SK-N-MC (cell line): ENCODE results near the gene TNIP1.

Experiments used
- DNase-seq: peaks from one replicate; pipeline ENCODE4 v3.0.0-alpha.2; 2011; ENCODE audit warnings: low read depth, low spot score
- H3K27ac ChIP-seq: fragments of 200-600 bp; sonication (generic); 2 replicates; pipeline ENCODE4 v1.5.1; 2016; ENCODE audit warnings: mixed run types
- H3K36me3 ChIP-seq: fragments of 200-600 bp; sonication (generic); 2 replicates; pipeline ENCODE4 v1.6.1; 2017; ENCODE audit warnings: antibody characterized with exemption, low read length, mixed read lengths; ENCODE audit not compliant: insufficient read depth
- H3K4me3 ChIP-seq: fragments of 200-600 bp; sonication (generic); 2 replicates; pipeline ENCODE4 v1.5.1; 2016
- H3K9ac ChIP-seq: fragments of 200-600 bp; sonication (generic); 2 replicates; pipeline ENCODE4 v1.8.0; 2017; ENCODE audit warnings: mixed run types, mixed read lengths; ENCODE audit not compliant: insufficient read length
- H3K9me3 ChIP-seq: fragments of 200-600 bp; sonication (generic); 2 replicates; pipeline ENCODE4 v1.6.1; 2017; ENCODE audit warnings: low read depth, mild to moderate bottlenecking, antibody characterized with exemption, low read length, moderate library complexity, mixed read lengths
- EZH2 ChIP-seq: fragments of 200-600 bp; sonication (generic); IDR thresholded peaks from one replicate; pipeline ENCODE4 v1.6.1; 2017; ENCODE audit warnings: antibody characterized with exemption
- FOXP2 ChIP-seq: optimal IDR thresholded peaks from 2 replicates; pipeline ENCODE3; 2011; ENCODE audit warnings: mild to moderate bottlenecking, moderate library complexity; ENCODE audit not compliant: insufficient read depth; ENCODE audit errors: extremely low read length, control extremely low read depth
- POLR2AphosphoS5 ChIP-seq: IDR thresholded peaks from 2 replicates; pipeline ENCODE4 v1.6.1; 2012; ENCODE audit warnings: mild to moderate bottlenecking, low read depth, low read length, borderline replicate concordance

The TNIP1 gene

GRCh38 chr5:151082282-151082902 lies 1.6 kb upstream of the TNIP1 start:
- H3K36me3 ChIP-seq = no peaks in the 10 kb centered on the region
- H3K9ac ChIP-seq = no peak overlapping the region
- no peak overlapping the region for H3K4me3 ChIP-seq
- no peaks in the 10 kb centered on the region for H3K9me3 ChIP-seq
- no peak for DNase-seq
- TF ChIP-seq POLR2AphosphoS5 (no peak), EZH2 (no peak), FOXP2 (no peak)
- no peak overlapping the region for H3K27ac ChIP-seq

DNA sequence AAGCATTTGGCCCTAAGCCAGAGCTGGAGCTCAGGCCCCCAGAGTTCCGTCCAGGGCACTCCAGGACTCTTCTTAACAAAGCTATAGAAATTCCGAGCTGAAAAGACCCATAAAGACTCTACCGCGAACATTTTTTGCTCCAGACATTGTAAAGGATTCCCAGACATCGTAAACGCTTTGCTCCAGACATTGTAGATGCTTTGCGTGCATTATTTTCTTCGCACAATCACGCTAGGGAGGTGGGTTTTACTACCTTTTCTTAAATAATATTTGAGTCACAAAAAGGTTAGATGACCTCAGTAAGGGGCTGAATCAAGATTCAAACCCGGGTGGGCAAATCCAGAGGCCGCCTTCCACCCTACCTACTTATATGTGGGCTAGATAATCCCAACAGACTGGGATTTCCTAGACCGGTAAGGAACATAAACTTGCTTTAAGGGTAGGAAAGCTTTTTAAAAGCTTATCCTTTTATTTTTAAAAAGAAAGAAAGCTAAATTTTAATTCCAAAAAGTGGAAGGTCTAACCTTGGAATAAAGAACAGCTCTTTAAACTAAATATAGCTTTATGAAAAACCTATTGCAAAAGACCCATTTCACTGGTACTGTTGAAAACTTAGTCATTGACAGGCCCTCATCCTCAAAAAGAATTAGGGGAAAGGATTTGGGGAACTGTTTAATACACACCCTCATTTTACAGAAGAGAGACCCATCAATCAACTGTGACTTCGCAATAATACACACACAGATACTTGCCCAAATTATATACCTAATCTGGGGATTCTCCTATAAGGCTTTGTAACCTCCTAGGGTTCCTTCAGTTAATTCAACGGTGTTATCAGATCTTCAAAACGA lies 822 bp upstream of the TNIP1 start:
- TF ChIP-seq FOXP2 (no peak), EZH2 (no peak), POLR2AphosphoS5 (no peak)
- DNase-seq = no peak
- Histone ChIP-seq H3K9ac (peak overlapping the region; percentile 93), H3K27ac (peak overlapping the region; percentile 91), H3K36me3 (no peaks in the 10 kb centered on the region), H3K4me3 (peak overlapping the region; percentile 98), H3K9me3 (no peaks in the 10 kb centered on the region)

DNA sequence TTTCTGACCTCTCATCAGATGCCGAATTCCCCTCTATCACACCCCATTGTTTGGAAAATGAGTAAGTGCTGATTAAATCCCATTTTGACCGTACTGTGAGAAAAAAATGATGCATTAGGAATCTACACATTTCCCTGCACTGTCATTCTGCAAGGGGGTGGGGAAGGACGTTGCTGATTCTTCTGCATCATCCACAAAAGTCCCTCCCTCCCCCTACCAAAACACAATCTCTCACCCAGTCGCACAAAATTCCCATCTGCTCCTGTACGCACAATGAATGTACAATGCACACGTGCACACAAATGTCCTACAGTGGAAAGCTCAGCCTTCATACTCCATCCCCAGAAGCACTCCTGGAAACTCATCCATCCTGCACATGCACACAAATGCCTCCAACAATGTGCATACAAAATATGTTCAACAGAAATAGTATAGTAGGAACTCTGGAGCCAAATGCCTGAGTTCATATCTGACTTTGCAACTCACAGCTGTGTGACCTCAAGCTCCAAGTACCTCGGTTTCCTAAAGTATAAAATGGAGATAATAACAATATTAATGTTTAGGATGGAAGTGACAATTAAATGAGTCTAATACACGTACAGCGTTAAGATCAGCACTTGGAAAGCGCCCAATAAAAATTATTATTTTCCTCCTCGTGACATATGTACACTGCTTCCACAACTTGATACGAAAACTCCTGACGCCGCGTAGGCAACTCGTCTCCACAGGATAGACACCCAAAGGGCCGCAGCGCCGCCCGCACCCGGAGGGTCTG lies 809 bp downstream of the TNIP1 start:
- peak overlapping the region; percentile 75; the same call in 1 of the 2 replicates for H3K27ac ChIP-seq
- H3K4me3 ChIP-seq = peak overlapping the region; percentile 98
- no peaks in the 10 kb centered on the region for H3K9me3 ChIP-seq
- peak overlapping the region; percentile 93 for H3K9ac ChIP-seq
- TF ChIP-seq POLR2AphosphoS5 (no peak; the same call in 1 of the 2 replicates), EZH2 (no peak), FOXP2 (no peak)
- no peak for DNase-seq
- no peaks in the 10 kb centered on the region for H3K36me3 ChIP-seq

GRCh38 chr5:151078490-151079262 lies 2.2 kb downstream of the TNIP1 start:
- Histone ChIP-seq H3K36me3 (no peaks in the 10 kb centered on the region), H3K27ac (no peak overlapping the region), H3K4me3 (no peak overlapping the region), H3K9ac (no peak overlapping the region), H3K9me3 (no peaks in the 10 kb centered on the region)
- no peak for DNase-seq
- TF ChIP-seq EZH2 (no peak), FOXP2 (no peak), POLR2AphosphoS5 (no peak)

DNA sequence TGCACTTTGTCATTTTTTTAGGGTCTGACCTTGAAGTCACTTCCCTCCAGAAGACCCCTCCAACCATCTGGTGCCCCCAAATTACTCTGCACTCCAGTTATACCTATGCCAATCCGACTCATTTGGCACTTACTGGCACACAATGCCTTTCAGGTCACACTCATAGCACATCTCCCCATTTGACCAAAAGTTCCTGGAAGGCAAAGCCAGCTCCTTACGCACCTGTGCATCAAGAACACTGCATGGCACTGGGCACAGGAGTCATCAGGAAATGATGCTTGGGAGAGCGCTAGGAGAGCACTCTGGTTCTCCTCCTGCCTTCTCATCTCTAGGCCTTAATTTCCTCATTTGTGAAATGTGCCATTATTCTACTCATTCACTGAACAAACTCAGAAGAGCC lies 2.9 kb downstream of the TNIP1 start:
- TF ChIP-seq POLR2AphosphoS5 (no peak), FOXP2 (no peak), EZH2 (no peak)
- no peak overlapping the region for H3K9ac ChIP-seq
- H3K9me3 ChIP-seq = no peaks in the 10 kb centered on the region
- DNase-seq = no peak
- H3K36me3 ChIP-seq = no peaks in the 10 kb centered on the region
- H3K27ac ChIP-seq = no peak overlapping the region
- H3K4me3 ChIP-seq = no peak overlapping the region

DNA sequence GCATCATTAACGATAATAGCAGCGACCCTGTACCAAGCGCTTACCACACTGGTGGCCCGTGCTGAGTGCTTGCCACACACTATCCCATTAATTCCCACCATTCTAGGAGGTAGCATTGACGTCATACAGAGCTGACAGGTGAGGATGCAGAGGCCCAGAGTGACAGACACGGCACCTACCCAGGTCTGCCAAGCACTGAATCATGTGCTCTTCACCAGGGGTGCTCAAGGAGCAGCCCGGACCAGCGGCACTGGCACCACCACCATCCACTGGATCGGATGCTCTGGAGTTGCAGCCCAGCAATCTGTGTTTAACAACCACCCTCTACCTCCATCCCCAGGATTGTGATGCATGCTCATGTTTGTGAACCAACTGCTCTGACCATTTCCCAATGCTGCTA lies 3.4 kb downstream of the TNIP1 start:
- H3K4me3 ChIP-seq = no peak overlapping the region
- no peaks in the 10 kb centered on the region for H3K9me3 ChIP-seq
- DNase-seq = no peak
- no peak overlapping the region for H3K9ac ChIP-seq
- TF ChIP-seq FOXP2 (no peak), EZH2 (no peak), POLR2AphosphoS5 (no peak)
- no peak overlapping the region for H3K27ac ChIP-seq
- no peaks in the 10 kb centered on the region for H3K36me3 ChIP-seq

GRCh38 chr5:151076616-151077015 lies 4.2 kb downstream of the TNIP1 start:
- TF ChIP-seq FOXP2 (no peak), POLR2AphosphoS5 (no peak), EZH2 (no peak)
- Histone ChIP-seq H3K9ac (no peak overlapping the region), H3K4me3 (no peak overlapping the region), H3K36me3 (no peaks in the 10 kb centered on the region), H3K9me3 (no peaks in the 10 kb centered on the region), H3K27ac (no peak overlapping the region)
- no peak for DNase-seq
